Cardiac muscle cell (in vitro differentiated cells and primary cell): ENCODE data around the gene TPM1. TPM values are rescaled to one million over a fixed set of nuclear protein-coding genes. Genes with fewer than 3 reads are reported as not detected.

Experiments
- DNase-seq, 2 donors: peaks; one replicate each; pipeline versions ENCODE4 v3.0.0 to v3.0.0-alpha.2; 2010 to 2017; ENCODE audit warnings: low read depth in 1 of 2, low spot score in 1 of 2
- H3K27ac ChIP-seq: fragments of 200-600 bp; sonication (generic); 2 replicates; pipeline ENCODE4 v1.5.1; 2016
- H3K27me3 ChIP-seq: fragments of 200-600 bp; sonication (generic); 2 replicates; pipeline ENCODE4 v1.6.0; 2016; ENCODE audit warnings: control low read depth
- H3K36me3 ChIP-seq: fragments of 200-600 bp; sonication (generic); 2 replicates; pipeline ENCODE4 v1.5.1; 2016; ENCODE audit warnings: control low read depth
- H3K4me1 ChIP-seq: fragments of 200-600 bp; sonication (generic); 2 replicates; pipeline ENCODE4 v1.8.1; 2017; ENCODE audit warnings: low read depth, mild to moderate bottlenecking, mixed run types
- H3K4me3 ChIP-seq: fragments of 200-600 bp; sonication (generic); 2 replicates; pipeline ENCODE4 v1.5.1; 2016; ENCODE audit warnings: mild to moderate bottlenecking
- H3K9me3 ChIP-seq: fragments of 200-600 bp; sonication (generic); 2 replicates; pipeline ENCODE4 v1.5.1; 2017; ENCODE audit warnings: low read depth, mild to moderate bottlenecking, control low read depth
- polyA plus RNA-seq: library from polyadenylated mRNA; unstranded; fragments of >200 nt; fragmentation: Nextera tagmentation; extraction: Ambion mirVana; gene quantifications from 2 replicates; pipeline ENCODE4 v1.2.1, GENCODE V29; 2016
- total RNA-seq: library from RNA; depleted of rRNA; stranded (reverse); fragments of >200 nt; gene quantifications from 2 replicates; pipeline ENCODE4 v1.2.3, GENCODE V29; 2016
- TF ChIP-seq, protein P1 (sequence below): IDR thresholded peaks from 2 replicates; pipeline ENCODE4 v1.5.1; 2012; ENCODE audit warnings: low read depth, mild to moderate bottlenecking, low read length

The TPM1 gene
- total and polyA plus RNA-seq, 2 experiments from 2014 or later, result 6,553 to 10,138 TPM

DNA sequence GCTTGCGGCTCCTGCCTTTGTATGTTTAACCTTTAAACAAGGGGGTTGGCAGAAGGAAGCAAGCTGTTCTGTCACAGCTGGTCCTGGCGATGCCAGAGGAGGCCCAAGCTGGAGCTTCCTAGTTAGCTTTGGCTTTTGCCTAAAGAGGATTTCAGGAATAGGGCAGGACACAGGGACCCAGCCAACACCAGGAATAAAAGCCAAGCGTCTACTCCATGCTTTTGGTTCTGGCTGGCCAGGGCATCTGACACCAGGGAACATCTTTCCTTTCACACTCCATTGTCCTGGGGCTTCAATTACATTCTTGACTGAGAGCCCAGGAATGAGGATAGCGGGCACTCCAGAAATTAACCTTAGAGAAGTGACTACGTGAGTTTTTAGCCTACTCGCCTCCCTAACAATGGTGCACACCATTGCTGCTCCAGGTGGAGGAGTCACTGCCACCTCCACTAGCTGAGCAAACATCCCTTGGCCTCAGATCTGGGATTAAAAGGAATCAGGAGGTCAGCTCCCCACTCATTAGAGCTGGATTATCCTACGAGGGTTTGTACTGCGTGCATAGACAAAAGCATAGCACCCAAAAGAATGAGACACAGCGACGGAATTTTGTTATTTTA is 38.2 kb downstream of the TPM1 start:
- H3K4me3 ChIP-seq, result no peak overlapping the region
- H3K27ac ChIP-seq, result no peak overlapping the region
- peaks cover 26% of the 10 kb centered on the region for H3K4me1 ChIP-seq
- H3K27me3 ChIP-seq, result no peaks in the 10 kb centered on the region
- no peaks in the 10 kb centered on the region for H3K36me3 ChIP-seq
- H3K9me3 ChIP-seq, result no peaks in the 10 kb centered on the region
- no peak for DNase-seq
- TF ChIP-seq, protein P1, sequence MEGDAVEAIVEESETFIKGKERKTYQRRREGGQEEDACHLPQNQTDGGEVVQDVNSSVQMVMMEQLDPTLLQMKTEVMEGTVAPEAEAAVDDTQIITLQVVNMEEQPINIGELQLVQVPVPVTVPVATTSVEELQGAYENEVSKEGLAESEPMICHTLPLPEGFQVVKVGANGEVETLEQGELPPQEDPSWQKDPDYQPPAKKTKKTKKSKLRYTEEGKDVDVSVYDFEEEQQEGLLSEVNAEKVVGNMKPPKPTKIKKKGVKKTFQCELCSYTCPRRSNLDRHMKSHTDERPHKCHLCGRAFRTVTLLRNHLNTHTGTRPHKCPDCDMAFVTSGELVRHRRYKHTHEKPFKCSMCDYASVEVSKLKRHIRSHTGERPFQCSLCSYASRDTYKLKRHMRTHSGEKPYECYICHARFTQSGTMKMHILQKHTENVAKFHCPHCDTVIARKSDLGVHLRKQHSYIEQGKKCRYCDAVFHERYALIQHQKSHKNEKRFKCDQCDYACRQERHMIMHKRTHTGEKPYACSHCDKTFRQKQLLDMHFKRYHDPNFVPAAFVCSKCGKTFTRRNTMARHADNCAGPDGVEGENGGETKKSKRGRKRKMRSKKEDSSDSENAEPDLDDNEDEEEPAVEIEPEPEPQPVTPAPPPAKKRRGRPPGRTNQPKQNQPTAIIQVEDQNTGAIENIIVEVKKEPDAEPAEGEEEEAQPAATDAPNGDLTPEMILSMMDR, result no peak

DNA sequence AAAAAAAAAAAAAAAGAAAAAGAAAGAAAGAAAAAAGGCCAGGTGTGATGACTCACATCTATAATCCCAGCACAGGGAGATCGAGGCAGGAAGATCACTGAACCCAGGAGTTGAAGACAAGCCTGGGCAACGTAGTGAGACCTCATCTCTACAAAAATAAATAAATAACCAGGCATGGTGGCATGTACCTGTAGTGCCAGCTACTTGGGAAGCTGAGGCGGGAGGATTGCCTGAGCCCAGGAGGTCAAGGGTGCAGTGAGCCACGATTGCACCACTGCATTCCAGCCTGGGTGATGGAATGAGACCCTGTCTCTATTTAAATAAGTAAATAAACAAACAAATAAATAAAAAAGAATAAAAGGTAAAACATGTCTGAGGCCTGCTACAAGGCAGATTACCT is 39.8 kb downstream of the TPM1 start:
- TF ChIP-seq, protein P1, result no peak
- no peaks in the 10 kb centered on the region for H3K36me3 ChIP-seq
- H3K4me1 ChIP-seq, result peaks cover 25% of the 10 kb centered on the region
- H3K27me3 ChIP-seq, result no peaks in the 10 kb centered on the region
- DNase-seq, result no peak
- H3K4me3 ChIP-seq, result no peak overlapping the region
- no peak overlapping the region for H3K27ac ChIP-seq
- no peaks in the 10 kb centered on the region for H3K9me3 ChIP-seq

DNA sequence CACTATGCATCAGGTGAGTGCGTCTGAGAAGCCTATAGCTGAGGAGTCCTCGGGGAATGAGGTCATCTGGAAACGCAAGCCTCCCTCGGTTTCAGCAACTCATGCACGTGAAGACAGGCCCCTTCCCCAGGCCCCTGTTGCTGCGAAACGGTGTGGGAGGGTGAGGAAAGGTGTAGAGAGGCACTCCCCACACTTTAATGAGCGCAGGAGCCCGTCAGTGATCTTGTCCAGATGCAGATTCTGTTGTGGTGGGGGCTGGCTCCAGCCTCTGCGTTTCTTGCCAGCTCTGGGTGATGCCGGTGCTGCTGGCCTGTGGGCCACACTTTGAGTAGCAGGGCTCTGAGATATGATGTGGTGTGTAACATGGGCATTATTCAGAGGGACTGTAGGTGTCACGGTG is 40.5 kb downstream of the TPM1 start:
- Histone ChIP-seq H3K27ac (peak overlapping the region; percentile 37), H3K27me3 (no peaks in the 10 kb centered on the region), H3K36me3 (no peaks in the 10 kb centered on the region), H3K4me3 (no peak overlapping the region), H3K9me3 (no peaks in the 10 kb centered on the region), H3K4me1 (peaks cover 18% of the 10 kb centered on the region)
- DNase-seq, result peak in 1 of 2 donors; percentile 78
- TF ChIP-seq, protein P1, result no peak

DNA sequence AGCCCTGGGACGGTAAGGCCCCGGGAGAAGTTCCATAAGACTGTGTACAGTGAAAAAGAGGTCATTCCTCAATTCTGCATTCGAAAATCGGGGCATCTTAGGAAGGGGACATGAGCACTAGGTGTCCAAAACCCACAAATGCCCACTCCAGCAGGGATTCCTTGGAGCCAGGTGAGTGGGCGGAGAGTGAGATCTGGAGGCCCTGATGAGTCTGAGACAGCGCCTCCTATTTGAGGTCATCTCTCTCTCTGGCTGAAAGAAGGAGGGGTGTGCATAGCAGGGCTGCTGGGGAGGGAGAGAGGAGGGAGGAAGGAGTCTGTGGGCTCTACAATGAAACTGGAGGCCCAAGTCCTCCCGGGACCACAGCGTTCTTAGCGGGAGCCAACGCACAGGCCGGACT is 41.0 kb downstream of the TPM1 start:
- TF ChIP-seq, protein P1, result no peak
- H3K36me3 ChIP-seq, result no peaks in the 10 kb centered on the region
- H3K27ac ChIP-seq, result peak overlapping the region; percentile 37
- H3K27me3 ChIP-seq, result no peaks in the 10 kb centered on the region
- H3K4me3 ChIP-seq, result no peak overlapping the region
- H3K4me1 ChIP-seq, result peaks cover 19% of the 10 kb centered on the region
- H3K9me3 ChIP-seq, result no peaks in the 10 kb centered on the region
- DNase-seq, result no peak

DNA sequence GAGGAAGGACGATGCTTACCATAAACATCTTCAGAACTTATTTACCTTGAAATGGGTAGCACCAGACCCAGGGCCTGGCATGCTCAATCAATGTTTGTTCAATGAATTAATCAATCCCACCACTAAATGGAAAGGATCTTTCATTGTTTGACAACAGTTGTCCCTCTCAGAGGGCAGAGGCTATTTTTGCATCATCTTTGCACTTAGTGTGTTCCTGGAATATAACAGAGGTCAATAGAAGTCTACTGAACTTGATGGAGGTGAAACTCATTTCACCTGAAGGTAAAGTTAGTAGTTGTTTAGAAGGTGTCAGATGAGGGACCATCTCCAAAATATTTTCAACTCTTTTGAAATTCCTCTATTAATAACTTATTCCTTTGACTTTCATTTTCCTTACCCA is 42.3 kb downstream of the TPM1 start:
- TF ChIP-seq, protein P1, result no peak
- Histone ChIP-seq H3K4me1 (peaks cover 18% of the 10 kb centered on the region), H3K27me3 (no peaks in the 10 kb centered on the region), H3K36me3 (no peaks in the 10 kb centered on the region), H3K4me3 (no peak overlapping the region), H3K9me3 (no peaks in the 10 kb centered on the region), H3K27ac (no peak overlapping the region)
- DNase-seq, result no peak
